Parathyroid adenoma (tissue), 2 donors: ENCODE measurements around the gene STMND1.
A peak's percentile ranks its signal among the peaks of the same experiment; 100 is the strongest.

Experiments
- H2AFZ ChIP-seq: fragments of 300-600 bp; sonication (generic); one replicate; pipeline ENCODE4 v1.7.0; 2017; ENCODE audit warnings: antibody characterized with exemption, mild to moderate bottlenecking
- H3K27ac ChIP-seq: fragments of 300-600 bp; sonication (generic); one replicate; pipeline ENCODE4 v1.7.0; 2017
- H3K27me3 ChIP-seq: fragments of 300-600 bp; sonication (generic); one replicate; pipeline ENCODE4 v1.7.0; 2017; ENCODE audit warnings: low read length; ENCODE audit not compliant: control insufficient read depth, insufficient read depth
- H3K36me3 ChIP-seq: fragments of 300-600 bp; sonication (generic); one replicate; pipeline ENCODE4 v1.7.0; 2017; ENCODE audit warnings: low read length; ENCODE audit not compliant: control insufficient read depth, insufficient read depth
- H3K4me1 ChIP-seq: fragments of 300-600 bp; sonication (generic); one replicate; pipeline ENCODE4 v1.7.0; 2017; ENCODE audit warnings: control low read depth
- H3K4me2 ChIP-seq: fragments of 300-600 bp; sonication (generic); one replicate; pipeline ENCODE4 v1.7.0; 2017; ENCODE audit warnings: low read length
- H3K4me3 ChIP-seq: fragments of 300-600 bp; sonication (generic); one replicate; pipeline ENCODE4 v1.7.0; 2017; ENCODE audit warnings: low read depth, low read length
- H3K79me2 ChIP-seq: fragments of 300-600 bp; sonication (generic); one replicate; pipeline ENCODE4 v1.7.0; 2017; ENCODE audit warnings: control low read depth
- H3K9ac ChIP-seq: fragments of 300-600 bp; sonication (generic); one replicate; pipeline ENCODE4 v1.7.0; 2017; ENCODE audit warnings: mild to moderate bottlenecking
- H3K9me3 ChIP-seq: fragments of 300-600 bp; sonication (generic); one replicate; pipeline ENCODE4 v1.7.0; 2017; ENCODE audit warnings: low read length; ENCODE audit not compliant: control insufficient read depth
- CTCF ChIP-seq: fragments of 300-600 bp; sonication (generic); IDR thresholded peaks from one replicate; pipeline ENCODE4 v1.7.0; 2017; ENCODE audit warnings: antibody characterized with exemption, mild to moderate bottlenecking
- donor health status: primary hyperparathyroidism.

The STMND1 gene

GRCh38 chr6:17167327-17167979, 65.6 kb downstream of the STMND1 start:
- Histone ChIP-seq H2AFZ (peak overlapping the region; percentile 71), H3K79me2 (no peaks in the 10 kb centered on the region), H3K27me3 (no peaks in the 10 kb centered on the region), H3K27ac (no peak overlapping the region), H3K4me1 (no peaks in the 10 kb centered on the region), H3K36me3 (no peaks in the 10 kb centered on the region), H3K4me2 (no peak overlapping the region), H3K4me3 (no peak overlapping the region), H3K9ac (no peak overlapping the region), H3K9me3 (no peaks in the 10 kb centered on the region)
- peak; percentile 53 for TF ChIP-seq CTCF

- Histone ChIP-seq H3K27ac (no peak overlapping the region), H3K4me3 (no peak overlapping the region), H3K79me2 (no peaks in the 10 kb centered on the region), H3K27me3 (no peaks in the 10 kb centered on the region), H3K4me1 (no peaks in the 10 kb centered on the region), H3K9me3 (no peaks in the 10 kb centered on the region), H3K4me2 (no peak overlapping the region), H2AFZ (no peak overlapping the region), H3K36me3 (no peaks in the 10 kb centered on the region), H3K9ac (no peak overlapping the region)
- TF ChIP-seq CTCF: no peak
These were observed 67.4 kb downstream of the STMND1 start for GRCh38 chr6:17169291-17169690.

- H3K36me3 ChIP-seq: no peaks in the 10 kb centered on the region
- H3K4me3 ChIP-seq: no peak overlapping the region
- H3K9ac ChIP-seq: no peak overlapping the region
- H2AFZ ChIP-seq: no peak overlapping the region
- H3K4me1 ChIP-seq: no peaks in the 10 kb centered on the region
- TF ChIP-seq CTCF: no peak
- H3K27ac ChIP-seq: no peak overlapping the region
- H3K27me3 ChIP-seq: no peaks in the 10 kb centered on the region
- H3K9me3 ChIP-seq: no peaks in the 10 kb centered on the region
- no peaks in the 10 kb centered on the region for H3K79me2 ChIP-seq
- no peak overlapping the region for H3K4me2 ChIP-seq
These were observed 67.9 kb downstream of the STMND1 start for GRCh38 chr6:17169711-17170110.

- Histone ChIP-seq H2AFZ (no peak overlapping the region), H3K36me3 (no peaks in the 10 kb centered on the region), H3K4me2 (no peak overlapping the region), H3K27ac (no peak overlapping the region), H3K79me2 (no peaks in the 10 kb centered on the region), H3K27me3 (no peaks in the 10 kb centered on the region), H3K4me1 (no peaks in the 10 kb centered on the region), H3K4me3 (no peak overlapping the region), H3K9ac (no peak overlapping the region), H3K9me3 (no peaks in the 10 kb centered on the region)
- TF ChIP-seq CTCF: no peak
These were observed 71.1 kb downstream of the STMND1 start for GRCh38 chr6:17172836-17173470.

GRCh38 chr6:17178326-17178725, 76.5 kb downstream of the STMND1 start:
- peak overlapping the region; percentile 18 for H2AFZ ChIP-seq
- no peaks in the 10 kb centered on the region for H3K27me3 ChIP-seq
- TF ChIP-seq CTCF: no peak
- H3K79me2 ChIP-seq: no peaks in the 10 kb centered on the region
- no peak overlapping the region for H3K27ac ChIP-seq
- H3K9me3 ChIP-seq: no peaks in the 10 kb centered on the region
- H3K4me3 ChIP-seq: no peak overlapping the region
- no peaks in the 10 kb centered on the region for H3K4me1 ChIP-seq
- H3K4me2 ChIP-seq: no peak overlapping the region
- no peak overlapping the region for H3K9ac ChIP-seq
- no peaks in the 10 kb centered on the region for H3K36me3 ChIP-seq
